ENCODE results near the gene KLK7.

KLK7 gene

DNA sequence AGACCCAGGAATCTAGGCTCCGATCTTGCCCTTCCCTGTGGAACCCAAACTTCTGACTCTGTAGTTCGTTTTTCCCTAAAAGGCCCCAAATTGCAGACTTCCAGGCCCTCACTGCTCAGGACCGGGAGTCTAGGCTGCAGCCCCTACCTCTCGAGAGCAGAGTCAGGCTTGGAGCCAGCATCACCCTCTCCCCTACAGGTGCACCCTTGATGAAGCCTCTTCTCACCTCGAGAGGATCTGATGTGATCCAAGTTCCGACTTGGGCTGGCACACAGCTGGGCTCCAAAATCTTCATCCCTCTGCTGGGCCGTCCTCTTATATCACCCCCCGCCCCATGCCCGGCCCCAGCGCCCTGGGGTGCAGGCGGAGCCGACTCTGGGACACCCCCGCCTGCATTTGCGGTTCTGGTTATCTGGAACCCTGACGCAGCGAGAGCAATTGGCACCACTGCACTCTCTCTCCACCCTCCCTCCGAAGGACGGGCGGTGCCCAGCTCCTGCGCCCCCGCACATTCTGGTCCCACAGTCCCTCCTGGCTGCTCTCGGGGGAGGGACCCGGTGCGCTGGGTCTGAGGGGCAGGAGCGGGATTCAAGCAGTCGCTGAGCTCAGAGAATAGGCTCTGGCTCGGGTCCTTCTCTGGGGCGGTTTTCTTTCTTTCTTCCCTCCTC, at the start of gene KLK7:
KLK7 (minus strand) TSS at position 293 of the 668 bp plus-strand sequence. CDS start 1,518 bp downstream, outside the sequence.
- no peak for FAIRE-seq

DNA sequence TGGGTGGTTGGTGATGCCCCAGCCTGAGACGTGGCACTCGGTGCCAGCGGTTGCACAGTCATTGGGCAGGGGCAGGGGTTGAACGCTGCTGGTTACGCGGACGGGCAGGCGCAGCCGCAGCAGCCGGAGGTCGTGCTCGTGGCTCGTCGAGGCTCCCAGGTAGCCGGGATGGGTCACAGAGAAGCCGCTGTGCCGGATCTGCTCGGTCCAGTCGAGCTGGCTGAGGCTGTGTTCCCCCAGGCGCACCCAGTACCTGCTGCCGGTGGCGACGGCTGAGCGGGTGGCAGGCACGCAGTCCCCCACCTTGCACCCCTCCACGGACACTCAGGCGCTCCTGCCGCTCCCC, 48.1 kb upstream of the KLK7 start:
- no peak for FAIRE-seq

GRCh38 chr19:51031220-51031879, 47.6 kb upstream of the KLK7 start:
- FAIRE-seq, result no peak

- FAIRE-seq, result no peak
Measured at GRCh38 chr19:51030631-51031030, 46.9 kb upstream of the KLK7 start.

DNA sequence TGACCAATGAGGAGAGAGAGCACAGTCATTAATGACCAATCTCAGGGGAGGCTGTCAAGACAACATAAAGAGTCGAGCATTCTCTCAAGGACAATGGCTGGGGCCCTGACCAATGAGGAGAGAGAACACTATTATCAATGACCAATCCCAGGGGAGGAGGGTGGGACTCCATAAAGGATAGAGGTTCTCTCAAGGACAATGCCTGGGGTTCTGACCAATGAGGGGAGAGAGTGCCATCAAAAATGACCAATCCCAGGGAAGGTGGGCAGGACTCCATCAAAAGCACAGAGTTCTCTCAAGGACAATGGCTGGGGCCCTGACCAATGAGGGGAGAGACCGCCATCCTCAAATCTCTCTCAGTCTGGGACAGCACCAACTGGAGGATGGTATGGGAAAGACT, 46.0 kb upstream of the KLK7 start:
- no peak for FAIRE-seq

DNA sequence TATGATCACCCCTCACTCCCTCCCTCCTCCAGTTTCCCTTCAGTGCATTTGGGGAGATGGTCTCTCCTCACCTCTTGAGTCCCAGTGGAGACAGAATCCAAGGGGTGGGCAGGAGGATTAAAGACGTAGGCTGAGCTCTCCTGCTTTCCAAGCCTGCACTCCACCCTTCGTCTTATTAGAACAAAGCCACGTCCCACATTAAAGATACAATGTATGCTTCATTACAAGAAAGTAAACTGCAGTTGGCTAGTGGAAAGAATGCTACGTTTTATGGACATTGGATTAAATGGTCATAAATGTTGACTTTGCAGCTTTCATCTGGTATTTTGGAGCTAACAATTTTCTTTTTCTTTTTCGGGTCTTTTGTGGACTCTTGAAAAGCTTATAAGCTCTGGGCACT, 44.2 kb upstream of the KLK7 start:
- FAIRE-seq, result no peak

DNA sequence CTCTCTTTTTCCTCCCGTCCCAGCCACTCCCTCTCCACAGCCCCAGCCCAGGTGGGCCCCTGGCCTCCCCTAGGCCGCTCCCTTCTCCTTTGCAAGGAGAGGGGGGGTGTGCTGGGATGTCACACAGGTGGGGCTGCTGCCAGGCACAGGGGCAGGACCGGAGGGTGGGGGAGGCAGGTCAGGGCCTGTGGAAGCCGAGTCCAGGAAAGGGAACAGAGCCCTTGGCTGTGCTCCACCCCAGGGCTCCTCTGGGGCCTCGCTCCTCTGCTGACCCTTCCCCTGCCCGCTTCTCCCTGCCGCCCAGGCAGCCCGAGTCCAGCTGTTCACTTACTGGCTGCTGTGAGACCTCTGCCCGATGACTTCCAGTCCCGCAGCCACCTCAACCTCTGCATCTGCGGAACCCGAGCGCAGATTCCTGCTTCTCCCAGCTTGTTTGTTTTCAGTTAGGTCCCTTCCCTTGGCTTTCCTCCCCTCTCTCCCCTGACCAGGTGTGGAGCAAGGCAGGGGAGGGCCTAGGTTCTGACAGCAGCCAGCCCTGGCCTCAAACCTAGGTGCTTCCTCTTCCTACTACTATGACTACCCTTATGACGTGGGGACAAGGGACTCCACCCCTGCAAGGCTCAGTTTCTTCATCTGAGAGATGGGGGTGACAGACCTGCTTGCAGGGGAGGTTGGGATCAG, 43.5 kb upstream of the KLK7 start:
- FAIRE-seq, result no peak

DNA sequence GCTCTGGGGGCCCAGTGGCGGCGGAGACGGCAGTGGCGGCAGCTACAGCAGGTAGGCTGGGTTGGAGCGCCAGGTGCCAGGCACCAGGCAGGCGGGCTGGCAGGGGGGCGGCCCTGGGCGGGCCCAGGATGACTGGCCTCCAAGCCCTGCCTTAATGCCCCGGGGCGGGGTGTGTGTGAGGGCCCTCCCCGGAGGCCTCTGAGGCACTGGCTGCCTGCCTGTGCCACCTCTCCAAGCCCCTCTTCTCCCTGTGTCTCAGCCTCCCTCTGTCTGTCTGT, 42.8 kb upstream of the KLK7 start, which contains the start of gene KLK11:
KLK11 (minus strand) TSS at position 63 of the 278 bp plus-strand sequence. CDS start 985 bp downstream, outside the sequence.
- no peak for FAIRE-seq

GRCh38 chr19:51025809-51026553, 42.3 kb upstream of the KLK7 start:
- FAIRE-seq, result no peak

- no peak for FAIRE-seq
Measured at GRCh38 chr19:51025401-51025800, 41.7 kb upstream of the KLK7 start.

DNA sequence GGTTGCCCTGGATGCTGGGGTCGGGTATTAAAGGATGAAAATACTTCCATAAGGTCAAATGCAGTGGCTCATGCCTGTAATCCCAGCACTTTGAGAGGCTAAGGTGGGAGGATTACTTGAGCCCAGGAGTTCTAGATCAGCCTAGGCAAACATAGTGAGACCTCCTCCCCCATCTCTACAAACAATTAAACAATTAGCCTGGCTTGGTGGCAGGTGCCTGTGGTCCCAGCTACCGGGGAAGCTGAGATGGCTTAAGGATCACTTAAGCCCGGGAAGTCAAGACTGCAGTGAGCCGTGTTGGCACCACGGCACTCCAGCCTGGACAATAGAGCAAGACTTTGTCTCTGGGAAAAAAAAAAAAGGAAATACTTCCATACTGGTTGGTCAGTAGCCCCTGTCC, 41.2 kb upstream of the KLK7 start:
- FAIRE-seq, result no peak

DNA sequence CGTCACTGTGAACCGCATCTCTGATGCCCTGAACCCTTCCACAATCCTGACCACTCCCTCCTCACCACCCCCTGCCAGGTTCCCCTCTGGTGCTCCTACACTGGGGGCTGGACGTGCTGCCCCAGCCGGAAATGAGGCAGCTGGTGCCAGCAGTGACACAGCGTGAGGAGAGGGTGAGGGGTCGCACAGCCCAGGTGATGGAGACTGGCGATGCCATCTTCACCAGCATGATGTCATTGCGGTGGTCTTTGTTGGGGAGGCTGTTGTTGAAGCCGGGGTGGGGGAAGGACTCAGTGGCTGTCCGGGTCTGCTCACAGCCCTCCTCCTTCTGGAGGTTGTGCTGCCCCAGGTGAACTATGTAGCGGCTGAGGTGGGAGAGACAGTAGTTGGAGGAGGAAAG, 40.2 kb upstream of the KLK7 start:
- FAIRE-seq, result no peak

DNA sequence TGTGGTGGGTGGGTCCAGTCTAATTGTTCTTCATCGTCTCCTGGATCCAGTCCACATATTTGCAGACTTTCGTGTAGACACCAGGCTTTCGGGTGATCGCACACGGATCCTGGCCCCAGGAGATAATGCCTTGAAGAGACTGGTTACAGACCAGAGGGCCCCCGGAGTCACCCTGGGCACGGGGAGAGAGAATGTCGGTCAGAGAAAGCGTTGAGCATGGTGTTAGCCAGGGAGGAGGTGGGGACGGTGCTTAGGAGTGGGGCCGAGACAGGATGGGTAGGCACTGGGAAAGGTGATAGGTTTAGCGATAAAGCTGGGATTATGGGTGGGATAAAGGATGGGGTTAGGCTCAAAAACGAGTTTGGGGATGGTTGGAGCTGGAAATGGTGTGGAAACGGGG, 38.8 kb upstream of the KLK7 start:
- no peak for FAIRE-seq

- FAIRE-seq, result peak; percentile 93
Measured at GRCh38 chr19:51020988-51021651, 37.4 kb upstream of the KLK7 start.

DNA sequence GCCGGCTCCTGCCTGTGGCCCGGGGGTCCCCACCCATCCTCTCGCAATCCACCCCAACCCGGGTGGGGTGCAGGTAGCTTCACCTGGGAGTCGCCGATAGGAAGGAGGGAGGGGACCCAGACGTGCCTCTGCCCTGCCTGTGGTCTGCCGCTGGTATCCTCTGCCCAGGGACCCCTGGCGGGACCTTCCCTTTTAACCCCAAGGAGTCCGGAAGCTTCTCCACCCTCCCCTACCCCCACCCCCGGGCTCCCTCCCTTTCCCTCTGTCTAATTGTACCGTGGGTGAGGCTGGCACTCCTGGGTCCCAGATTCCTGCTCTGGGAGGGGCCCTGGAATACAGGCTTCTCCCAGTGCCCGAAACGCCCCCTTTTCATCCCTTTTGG, 35.8 kb upstream of the KLK7 start, which contains the start of gene KLK10:
KLK10 (minus strand) TSS at position 166 of the 382 bp plus-strand sequence. CDS start 579 bp downstream, outside the sequence.
- no peak for FAIRE-seq

GRCh38 chr19:51018745-51019543, 35.2 kb upstream of the KLK7 start:
- FAIRE-seq, result no peak

- FAIRE-seq, result no peak
Measured at GRCh38 chr19:51016798-51017683, 33.3 kb upstream of the KLK7 start.

DNA sequence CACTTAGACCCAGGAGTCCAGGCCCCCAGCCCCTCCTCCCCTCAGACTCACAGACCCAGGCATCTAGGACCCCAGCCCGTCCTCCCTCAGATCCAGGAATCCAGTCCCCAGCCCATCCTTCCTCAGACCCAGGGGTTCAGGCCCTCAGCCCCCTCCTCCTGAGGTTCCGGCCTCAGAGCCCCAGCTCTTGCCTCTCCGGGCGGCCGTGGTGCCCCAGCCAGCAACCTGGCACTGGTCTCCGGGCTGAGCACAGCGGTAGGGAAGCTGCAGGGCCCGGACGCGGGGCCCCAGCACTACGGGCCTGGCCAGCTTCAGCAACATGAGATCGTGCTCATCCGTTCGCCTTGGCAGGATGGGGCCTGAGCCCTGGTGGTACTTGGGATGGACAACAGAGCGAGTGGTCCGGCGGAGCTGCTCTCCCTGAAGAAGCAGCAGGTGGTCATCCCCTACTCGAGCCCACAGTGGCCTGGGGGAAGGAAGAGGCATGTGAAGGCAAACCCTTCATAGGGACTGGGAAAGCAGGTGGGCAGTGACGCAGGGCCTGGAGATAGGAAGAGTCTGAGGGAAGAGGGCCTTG, 32.1 kb upstream of the KLK7 start:
- no peak for FAIRE-seq

GRCh38 chr19:51014242-51014641, 30.5 kb upstream of the KLK7 start:
- no peak for FAIRE-seq

DNA sequence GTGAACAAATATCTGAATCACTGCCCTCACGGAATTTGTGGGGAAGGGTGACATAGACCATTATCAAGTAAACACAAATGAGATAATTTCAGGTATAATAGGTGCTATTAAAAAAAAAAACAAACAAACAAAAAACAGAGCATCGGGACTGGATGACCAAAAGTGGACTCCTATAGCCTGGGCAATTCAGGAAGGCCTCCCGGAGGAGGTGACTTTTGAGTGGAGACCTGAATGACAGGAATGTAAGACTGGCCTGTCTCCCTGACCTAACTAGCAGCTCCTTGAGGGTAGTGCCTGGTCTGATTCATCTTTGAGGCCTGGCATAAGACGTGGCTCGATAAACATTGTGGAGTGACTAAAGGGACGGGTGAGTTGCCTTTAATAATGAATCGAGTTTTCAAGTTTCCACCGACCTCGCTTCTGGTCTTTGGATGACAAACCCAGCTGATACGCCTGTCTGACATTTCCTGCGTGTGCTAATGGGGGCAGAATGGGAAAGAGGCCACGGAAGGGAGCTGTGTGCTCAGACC, 29.0 kb upstream of the KLK7 start:
- FAIRE-seq, result no peak
